Muscle layer of colon (tissue), 2 donors: ENCODE data around the gene NAGS.

Experiments
- H3K27ac ChIP-seq: one replicate; pipeline ENCODE4 v1.7.0; 2013; ENCODE audit warnings: low read depth, mild to moderate bottlenecking, low read length, moderate library complexity
- H3K27me3 ChIP-seq, 2 donors: one replicate each; pipeline ENCODE4 v1.7.0; 2013; ENCODE audit warnings: low read length in 2 of 2, mild to moderate bottlenecking in 2 of 2; ENCODE audit not compliant: insufficient read depth in 2 of 2, control insufficient read depth in 1 of 2
- H3K36me3 ChIP-seq: one replicate; pipeline ENCODE4 v1.7.0; 2013; ENCODE audit warnings: mild to moderate bottlenecking, low read length; ENCODE audit not compliant: insufficient read depth
- H3K4me1 ChIP-seq: one replicate; pipeline ENCODE4 v1.7.0; 2013; ENCODE audit warnings: mild to moderate bottlenecking, low read length; ENCODE audit not compliant: insufficient read depth
- H3K4me3 ChIP-seq, 2 donors: one replicate each; pipeline ENCODE4 v1.7.0; 2013; ENCODE audit warnings: low read length in 2 of 2, low read depth in 1 of 2, mild to moderate bottlenecking in 1 of 2, moderate library complexity in 1 of 2
- H3K9ac ChIP-seq: one replicate; pipeline ENCODE4 v1.7.0; 2013; ENCODE audit warnings: low read length
- H3K9me3 ChIP-seq: one replicate; pipeline ENCODE4 v1.7.0; 2013; ENCODE audit warnings: mild to moderate bottlenecking, low read length
- donor health status: abdominal sarcoma.
- donor health status: Adenocarcinoma of cecum.

The NAGS gene

DNA sequence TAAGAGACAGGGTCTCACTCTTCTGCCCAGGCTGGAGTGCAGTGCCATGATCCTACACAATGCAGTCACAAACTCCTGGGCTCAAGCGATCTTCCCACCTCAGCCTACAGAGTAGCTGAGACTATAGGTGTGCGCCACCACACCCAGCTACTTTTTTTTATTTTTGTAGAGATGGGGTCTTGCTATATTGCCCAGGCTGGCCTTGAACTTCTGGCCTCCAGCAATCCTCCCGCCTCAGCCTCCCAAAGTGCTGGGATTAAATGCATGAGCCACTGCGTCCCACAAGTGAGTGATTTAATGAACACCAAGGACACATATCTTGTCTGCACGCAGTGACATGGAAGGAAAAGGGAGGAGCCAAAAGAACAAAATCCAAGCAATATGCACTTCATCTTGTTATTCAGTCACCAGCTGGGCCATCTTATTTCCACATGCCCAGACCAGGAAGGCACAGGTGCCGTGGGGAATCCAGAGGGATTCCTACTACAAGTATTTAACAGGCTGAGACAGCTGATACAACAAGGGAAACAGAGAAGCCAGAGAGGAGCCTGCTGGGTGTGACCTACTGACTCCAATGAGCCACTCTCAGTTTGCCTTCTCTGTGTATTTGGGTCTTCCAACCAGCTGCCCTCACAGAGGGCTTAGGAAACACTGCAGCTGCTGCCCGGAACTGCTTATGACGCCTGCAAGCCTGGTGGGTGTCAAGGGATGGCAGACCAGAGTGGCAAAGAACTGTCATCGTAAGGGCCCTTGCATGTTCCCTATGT, 45.1 kb downstream of the NAGS start:
- H3K4me3 ChIP-seq, result no peak overlapping the region
- H3K36me3 ChIP-seq, result peaks cover 28% of the 10 kb centered on the region
- peaks cover 6% of the 10 kb centered on the region for H3K4me1 ChIP-seq
- H3K9ac ChIP-seq, result no peak overlapping the region
- H3K27ac ChIP-seq, result no peak overlapping the region
- no peaks in the 10 kb centered on the region for H3K9me3 ChIP-seq
- H3K27me3 ChIP-seq, result no peaks in the 10 kb centered on the region

DNA sequence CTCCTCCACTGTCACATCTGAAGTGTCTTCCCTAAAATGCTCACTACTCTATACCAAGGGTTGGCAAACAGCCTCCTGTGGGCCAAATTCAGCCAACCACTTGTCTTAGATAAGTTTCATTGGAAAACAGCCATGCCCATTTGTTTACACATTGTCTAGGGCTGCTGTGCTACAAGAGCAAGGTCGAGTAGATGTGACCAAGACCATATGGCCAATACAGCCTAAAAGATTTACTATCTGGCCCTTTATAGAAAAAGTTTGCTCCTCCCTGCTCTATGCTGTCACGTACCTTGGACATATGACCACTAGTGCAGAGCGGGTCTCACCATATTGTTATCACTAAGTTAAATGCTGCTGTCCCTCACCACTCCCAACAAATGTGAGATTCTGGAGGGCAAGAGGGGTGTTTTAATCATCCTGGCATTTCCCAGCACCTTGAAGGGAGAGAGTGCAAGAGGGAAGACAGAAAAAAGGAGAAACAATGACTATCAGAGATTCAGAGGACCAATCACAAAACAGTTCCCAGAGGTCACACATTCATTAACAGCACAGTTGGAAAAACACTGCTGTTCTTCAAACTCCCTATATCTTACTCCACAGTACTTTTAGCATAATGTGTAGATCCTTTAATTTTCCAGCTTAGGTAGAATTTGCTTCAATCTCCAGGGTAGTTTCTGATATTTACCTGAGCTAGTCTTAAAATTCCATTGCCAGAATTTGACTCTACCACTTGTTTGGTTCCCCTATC, 48.9 kb downstream of the NAGS start:
- no peak overlapping the region for H3K27ac ChIP-seq
- peaks cover 28% of the 10 kb centered on the region for H3K36me3 ChIP-seq
- H3K27me3 ChIP-seq, result no peaks in the 10 kb centered on the region
- no peak overlapping the region for H3K4me3 ChIP-seq
- H3K9ac ChIP-seq, result no peak overlapping the region
- no peaks in the 10 kb centered on the region for H3K9me3 ChIP-seq
- peaks cover 6% of the 10 kb centered on the region for H3K4me1 ChIP-seq
